ENCODE measurements around the gene KDM5B. TPM values are rescaled to one million over a fixed set of nuclear protein-coding genes. Genes with fewer than 3 reads are reported as not detected.
A peak's percentile ranks its signal among the peaks of the same experiment; 100 is the strongest.

KDM5B gene
- total and polyA plus RNA-seq, 9 of the 15 experiments (the other 6 are each of a cell fraction or from before 2014, with no cell fraction given): 15.4 to 90.6 (median 57.1) TPM

- TF ChIP-seq BCLAF1 (IDR thresholded peaks at IDR 0.05; ENCODE audit: borderline replicate concordance in 1 of 2, control insufficient read depth in 1 of 2, low read depth in 2 of 2, low read length in 1 of 2): no peak
- no peak for TF ChIP-seq ZZZ3 (IDR thresholded peaks at IDR 0.05)
- TF ChIP-seq MTA1 (IDR thresholded peaks at IDR 0.05; ENCODE audit: borderline replicate concordance): no peak
- TF ChIP-seq EZH2 (IDR thresholded peaks at IDR 0.05; ENCODE audit: borderline replicate concordance, low read depth, low read length): no peak
- TF ChIP-seq ZNF324 (CRISPR knock-in tag; IDR thresholded peaks at IDR 0.05): peak; percentile 69
- TF ChIP-seq ARHGAP35 (IDR thresholded peaks at IDR 0.05; ENCODE audit: partially characterized antibody): no peak
- TF ChIP-seq SNRNP70 (optimal IDR thresholded peaks at IDR 0.05; ENCODE audit: low read depth, low read length): no peak
- no peak for TF ChIP-seq HNRNPL (IDR thresholded peaks at IDR 0.05; ENCODE audit: low read depth, low read length)
- TF ChIP-seq CAMTA2 (CRISPR knock-in tag; conservative IDR thresholded peaks at IDR 0.05): no peak
- TF ChIP-seq KLF6 (CRISPR knock-in tag; IDR thresholded peaks at IDR 0.05; ENCODE audit: borderline replicate concordance): peak; percentile 84
- TF ChIP-seq POLR2B (IDR thresholded peaks at IDR 0.05; ENCODE audit: low read depth, partially characterized antibody): no peak
- no peak for TF ChIP-seq ZNF274 (IDR thresholded peaks at IDR 0.05; ENCODE audit: borderline replicate concordance, low read depth, low read length)
- TF ChIP-seq ARID4B (CRISPR knock-in tag; IDR thresholded peaks at IDR 0.05): no peak; the same call in 1 of the 2 replicates
- TF ChIP-seq ARID2 (IDR thresholded peaks at IDR 0.05): no peak
- TF ChIP-seq MAX (CRISPR knock-in tag; IDR thresholded peaks at IDR 0.05): no peak
- no peak for TF ChIP-seq L3MBTL2 (IDR thresholded peaks at IDR 0.05)
- peak; percentile 73; the same call in 1 of the 2 replicates for TF ChIP-seq NR4A1 (CRISPR knock-in tag; IDR thresholded peaks at IDR 0.05)
- TF ChIP-seq NR4A1 (tag; IDR thresholded peaks at IDR 0.05): peak; percentile 99
- TF ChIP-seq RBBP5 (IDR thresholded peaks at IDR 0.05; ENCODE audit: borderline replicate concordance, insufficient read depth, low read length, poor library complexity, severe bottlenecking): no peak
- TF ChIP-seq NRF1 (conservative IDR thresholded peaks at IDR 0.05 in 1 of 2, IDR thresholded peaks at IDR 0.05 in 1 of 2): no peak
Observed at GRCh38 chr1:202805886-202806844, 2.1 kb downstream of the KDM5B start (continued).

Measured in K562 (cell line).